Measurements from ENCODE around the gene HDAC4. TPM values are rescaled to one million over a fixed set of nuclear protein-coding genes. Genes with fewer than 3 reads are reported as not detected.

The HDAC4 gene
- total and polyA plus RNA-seq, 10 of the 15 experiments (the other 5 are each of a cell fraction or from before 2014, with no cell fraction given) = 0.22 to 15.7 (median 4.8) TPM

DNA sequence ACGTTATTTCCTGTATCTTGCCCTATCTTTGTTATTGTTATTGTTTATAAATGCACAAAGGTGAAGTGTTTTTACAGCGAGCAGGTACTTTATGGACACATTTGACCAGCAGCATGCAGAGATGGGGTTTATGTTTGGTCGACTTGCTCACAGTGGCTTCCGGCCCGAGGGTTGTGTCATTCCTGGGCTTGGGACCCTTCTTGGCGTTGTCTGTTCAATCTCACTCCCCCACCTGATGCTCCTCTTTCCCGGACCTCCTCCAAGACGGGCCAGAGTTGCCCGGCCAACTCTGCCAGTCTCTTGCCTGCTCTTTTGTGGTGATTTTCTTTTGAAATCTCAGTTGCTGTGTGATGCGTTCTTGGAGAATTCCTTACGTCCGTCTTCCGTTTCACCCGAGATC, 399.0 kb downstream of the HDAC4 start:
- TF ChIP-seq TCF7 (IDR thresholded peaks at IDR 0.05; ENCODE audit: borderline replicate concordance) (no peak), MEF2A (IDR thresholded peaks at IDR 0.05; ENCODE audit: insufficient read depth, low read depth, low read length) (no peak), IRF3 (IDR thresholded peaks at IDR 0.05) (no peak), BHLHE40 (IDR thresholded peaks at IDR 0.05; ENCODE audit: borderline replicate concordance in 1 of 2, low read depth in 2 of 2, low read length in 1 of 2) (no peak), NR2C1 (IDR thresholded peaks at IDR 0.05) (no peak), MTA2 (IDR thresholded peaks at IDR 0.05; ENCODE audit: low read depth) (no peak), EED (IDR thresholded peaks at IDR 0.05; ENCODE audit: low read depth) (no peak), IKZF1 (conservative IDR thresholded peaks at IDR 0.05) (no peak), ZBED1 (IDR thresholded peaks at IDR 0.05; ENCODE audit: borderline replicate concordance) (no peak), NRF1 (conservative IDR thresholded peaks at IDR 0.05; ENCODE audit: low read depth, low read length) (no peak), NR2C2 (IDR thresholded peaks at IDR 0.05; ENCODE audit: borderline replicate concordance, control insufficient read depth, insufficient read length, low read depth) (no peak)
- TF ChIP-seq, protein P1, sequence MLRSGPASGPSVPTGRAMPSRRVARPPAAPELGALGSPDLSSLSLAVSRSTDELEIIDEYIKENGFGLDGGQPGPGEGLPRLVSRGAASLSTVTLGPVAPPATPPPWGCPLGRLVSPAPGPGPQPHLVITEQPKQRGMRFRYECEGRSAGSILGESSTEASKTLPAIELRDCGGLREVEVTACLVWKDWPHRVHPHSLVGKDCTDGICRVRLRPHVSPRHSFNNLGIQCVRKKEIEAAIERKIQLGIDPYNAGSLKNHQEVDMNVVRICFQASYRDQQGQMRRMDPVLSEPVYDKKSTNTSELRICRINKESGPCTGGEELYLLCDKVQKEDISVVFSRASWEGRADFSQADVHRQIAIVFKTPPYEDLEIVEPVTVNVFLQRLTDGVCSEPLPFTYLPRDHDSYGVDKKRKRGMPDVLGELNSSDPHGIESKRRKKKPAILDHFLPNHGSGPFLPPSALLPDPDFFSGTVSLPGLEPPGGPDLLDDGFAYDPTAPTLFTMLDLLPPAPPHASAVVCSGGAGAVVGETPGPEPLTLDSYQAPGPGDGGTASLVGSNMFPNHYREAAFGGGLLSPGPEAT (IDR thresholded peaks at IDR 0.05; ENCODE audit: low read depth) = no peak
- RAD21 ChIA-PET (ENCODE audit: unreplicated experiment) = no interaction called here
- DNase-seq (ENCODE audit: low read depth, low spot score) (no peak), ATAC-seq (no peak), FAIRE-seq (no peak)
- H3K27ac ChIP-seq (ENCODE audit: control insufficient read depth, insufficient read depth) = no peak overlapping the region
- no peak overlapping the region for H2AFZ ChIP-seq (ENCODE audit: control insufficient read depth, low read depth, low read length)
- CTCF ChIA-PET = no interaction called here
- H3K9ac ChIP-seq (ENCODE audit: control insufficient read depth, insufficient read depth, low read length) = no peak overlapping the region
- H3K9me3 ChIP-seq (replicated peaks; ENCODE audit: control insufficient read depth, insufficient read depth, low read length) = no peaks in the 10 kb centered on the region
- BruUV-seq (replicated peaks) = no TSS peak
- in situ Hi-C loops (cut with MboI) (no loop called here), intact Hi-C loops (cut with micrococcal nuclease; ENCODE audit: unreplicated experiment) (no loop called here)
- peaks cover 3 to 4% of the 10 kb centered on the region in 2 experiments; a peak in 2 of 4 replicates for H3K27me3 ChIP-seq (replicated peaks in 1 of 2; ENCODE audit: control insufficient read depth in 2 of 2, insufficient read depth in 2 of 2, low read length in 1 of 2)
- POLR2A ChIA-PET = no interaction called here
- H4K20me1 ChIP-seq (ENCODE audit: control insufficient read depth, insufficient read depth) = no peaks in the 10 kb centered on the region
- H3K4me2 ChIP-seq (ENCODE audit: control insufficient read depth, insufficient read depth) = no peak overlapping the region
- SMC1A ChIA-PET (ENCODE audit: uncharacterized antibody, unreplicated experiment) = no interaction called here
- H3K4me3 ChIP-seq = no peak overlapping the region
- H3K79me2 ChIP-seq (ENCODE audit: control insufficient read depth, insufficient read depth, low read length) = no peaks in the 10 kb centered on the region
- H3K4me1 ChIP-seq (ENCODE audit: control insufficient read depth, insufficient read depth, low read length) = no peaks in the 10 kb centered on the region
- WGBS (ENCODE audit: insufficient coverage, insufficient replicate concordance, low lambda C conversion rate, missing lambda C conversion rate) = 47% methylated on average over 14 of the region's 14 CpGs
- no peaks in the 10 kb centered on the region for H3K36me3 ChIP-seq (ENCODE audit: control insufficient read depth in 2 of 2, insufficient read depth in 2 of 2, low read length in 1 of 2)

Data from GM12878 (cell line).